Prostate gland (tissue), 2 donors: ENCODE measurements around the gene TTPAL. TPM values are rescaled to one million over a fixed set of nuclear protein-coding genes. Genes with fewer than 3 reads are reported as not detected.

Source experiments
- DNase-seq: peaks from one replicate; pipeline ENCODE4 v3.0.0-alpha.2; 2019; ENCODE audit warnings: low spot score
- H3K27ac ChIP-seq, 2 donors: fragments of 200-600 bp; sonication (generic); 2 replicates each; pipeline ENCODE4 v1.5.1; 2017 to 2019
- H3K27me3 ChIP-seq: fragments of 200-600 bp; sonication (generic); replicated peaks from 2 replicates; pipeline ENCODE4 v1.5.1; 2019; ENCODE audit not compliant: insufficient read depth
- H3K36me3 ChIP-seq, 2 donors: fragments of 200-600 bp; sonication (generic); 1 replicate in 1 of 2; 2 replicates in 1 of 2; pipeline versions ENCODE4 v1.5.1 to v1.8.1; 2017 to 2019
- H3K4me1 ChIP-seq: fragments of 200-600 bp; sonication (generic); replicated peaks from 2 replicates; pipeline ENCODE4 v1.5.1; 2019
- H3K4me3 ChIP-seq, 2 donors: fragments of 200-600 bp; sonication (generic); 2 replicates each; pipeline ENCODE4 v1.5.1; 2017 to 2019
- H3K9me3 ChIP-seq: fragments of 200-600 bp; sonication (generic); 2 replicates; pipeline ENCODE4 v1.5.1; 2017
- CTCF ChIP-seq, 4 experiments: fragments of 200-600 bp in 2 of 4; fragments of 450-650 bp in 2 of 4; sonication (generic) in 2 of 4; IDR thresholded peaks; 1 replicate in 3 of 4; 2 replicates in 1 of 4; pipeline ENCODE4 v1.5.1; 2016 to 2019; ENCODE audit warnings: antibody characterized with exemption in 4 of 4, mild to moderate bottlenecking in 2 of 4, moderate library complexity in 2 of 4
- POLR2A ChIP-seq: fragments of 450-650 bp; IDR thresholded peaks from one replicate; pipeline ENCODE4 v1.6.1; 2016; ENCODE audit warnings: antibody characterized with exemption, mild to moderate bottlenecking
- POLR2AphosphoS5 ChIP-seq: sonication (generic); formaldehyde crosslinking; IDR thresholded peaks from one replicate; pipeline ENCODE4 v1.6.1; 2017; ENCODE audit warnings: antibody characterized with exemption
- WGBS: methylation state at CpG from one replicate; pipeline ENCODE4 v1.1.5; 2018; 5-methylcytosine and 5-hydroxymethylcytosine counted together
- intact Hi-C: fragments of 100-400 bp; cut with DNase I; formaldehyde crosslinking; loops from one replicate; pipeline ENCODE4 v1.14.2; 2022
- total RNA-seq, 2 donors: library from RNA; depleted of rRNA; stranded (reverse); fragments of >200 nt; gene quantifications; one replicate each; pipeline ENCODE4 v1.1.0, GENCODE V29; 2016

The TTPAL gene
- total RNA-seq, 2 donors from 2014 or later = 11.8 to 14.8 TPM

GRCh38 chr20:44431118-44431501 lies 44.6 kb upstream of the TTPAL start:
- Histone ChIP-seq H3K36me3 (no peaks in the 10 kb centered on the region), H3K27me3 (no peaks in the 10 kb centered on the region), H3K9me3 (no peaks in the 10 kb centered on the region), H3K4me1 (no peaks in the 10 kb centered on the region), H3K27ac (no peak overlapping the region), H3K4me3 (no peak overlapping the region)
- WGBS = 21% methylated on average over 4 of the region's 4 CpGs
- TF ChIP-seq POLR2AphosphoS5 = no peak
- no peak for TF ChIP-seq CTCF (IDR thresholded peaks at IDR 0.05)
- TF ChIP-seq POLR2A = no peak
- DNase-seq = no peak
- intact Hi-C loops = no loop called here

GRCh38 chr20:44431502-44432234 lies 44.0 kb upstream of the TTPAL start:
- Histone ChIP-seq H3K4me1 (no peaks in the 10 kb centered on the region), H3K9me3 (no peaks in the 10 kb centered on the region), H3K4me3 (no peak overlapping the region), H3K27me3 (no peaks in the 10 kb centered on the region), H3K27ac (no peak overlapping the region), H3K36me3 (no peaks in the 10 kb centered on the region)
- DNase-seq = no peak
- no peak for TF ChIP-seq CTCF (IDR thresholded peaks at IDR 0.05)
- no peak for TF ChIP-seq POLR2AphosphoS5
- no peak for TF ChIP-seq POLR2A
- intact Hi-C loops = no loop called here
- 46% methylated on average over 11 of the region's 11 CpGs for WGBS

- H3K4me3 ChIP-seq = no peak overlapping the region
- H3K27ac ChIP-seq = no peak overlapping the region
- H3K4me1 ChIP-seq = no peaks in the 10 kb centered on the region
- whole genome bisulfite sequencing = 83% methylated on average over 8 of the region's 8 CpGs
- DNase-seq = no peak
- TF ChIP-seq CTCF (IDR thresholded peaks at IDR 0.05) (no peak), POLR2AphosphoS5 (no peak), POLR2A (no peak)
- no peaks in the 10 kb centered on the region for H3K36me3 ChIP-seq
- H3K27me3 ChIP-seq = no peaks in the 10 kb centered on the region
- no peaks in the 10 kb centered on the region for H3K9me3 ChIP-seq
- intact Hi-C loops = no loop called here
Observed at GRCh38 chr20:44432618-44433577, 42.8 kb upstream of the TTPAL start.

GRCh38 chr20:44433751-44434538 lies 41.7 kb upstream of the TTPAL start:
- Histone ChIP-seq H3K9me3 (no peaks in the 10 kb centered on the region), H3K4me1 (no peaks in the 10 kb centered on the region), H3K27ac (no peak overlapping the region), H3K4me3 (no peak overlapping the region), H3K27me3 (no peaks in the 10 kb centered on the region), H3K36me3 (no peaks in the 10 kb centered on the region)
- intact Hi-C loops = no loop called here
- WGBS = 59% methylated on average over 22 of the region's 24 CpGs
- TF ChIP-seq CTCF (IDR thresholded peaks at IDR 0.05) (no peak), POLR2AphosphoS5 (no peak), POLR2A (no peak)
- DNase-seq = no peak
